ENCODE measurements around the gene METTL24.

The METTL24 gene

GRCh38 chr6:110328259-110328658 lies 29.9 kb downstream of the METTL24 start:
- peak in 1 of 2 donors; percentile 2 for DNase-seq
- H4K8ac ChIP-seq (ENCODE audit: low read depth, low read length): no peak overlapping the region
- H3K14ac ChIP-seq (ENCODE audit: low read length): peak overlapping the region; percentile 71
- no peak overlapping the region for H2AK5ac ChIP-seq (ENCODE audit: low read length)
- no peak overlapping the region for H3K23ac ChIP-seq (ENCODE audit: low read length)
- H3K79me1 ChIP-seq (ENCODE audit: low read length): peaks cover 44% of the 10 kb centered on the region
- no peaks in the 10 kb centered on the region for H3K9me3 ChIP-seq (ENCODE audit: insufficient read depth, low read depth, low read length)
- no peaks in the 10 kb centered on the region for H3K36me3 ChIP-seq (ENCODE audit: control insufficient read depth in 1 of 2, insufficient read depth in 2 of 2, low read length in 2 of 2)
- H4K91ac ChIP-seq (ENCODE audit: low read depth, low read length): peak overlapping the region; percentile 97
- H3K27ac ChIP-seq (ENCODE audit: low read depth, low read length): peak overlapping the region; percentile 62
- H2AFZ ChIP-seq (ENCODE audit: insufficient read depth, low read length, poor library complexity): no peak overlapping the region
- no peak overlapping the region for H3K18ac ChIP-seq (ENCODE audit: low read length)
- peak overlapping the region; percentile 42 for H2BK5ac ChIP-seq (ENCODE audit: low read depth, low read length, poor library complexity)
- peaks cover 9% of the 10 kb centered on the region for H3K79me2 ChIP-seq (ENCODE audit: control insufficient read depth, insufficient read depth, low read length, poor library complexity)
- H2BK12ac ChIP-seq (ENCODE audit: low read length): no peak overlapping the region
- peaks cover 25 to 38% of the 10 kb centered on the region in 2 experiments for H3K4me1 ChIP-seq (ENCODE audit: control insufficient read depth in 1 of 2, insufficient read depth in 2 of 2, low read length in 2 of 2)
- no peak overlapping the region for H4K12ac ChIP-seq (ENCODE audit: low read depth, low read length)
- H2BK120ac ChIP-seq (ENCODE audit: insufficient read depth, low read length, poor library complexity): peak overlapping the region; percentile 92
- no peak overlapping the region for H3K4ac ChIP-seq (ENCODE audit: low read depth, low read length)
- H3K4me2 ChIP-seq (ENCODE audit: low read length): no peak overlapping the region
- H3K27me3 ChIP-seq (ENCODE audit: insufficient read depth, low read length): no peaks in the 10 kb centered on the region
- no CpG with 5 or more reads among the region's 2 CpGs for whole genome bisulfite sequencing (ENCODE audit: extremely low coverage, insufficient coverage, insufficient read length)
- no peak overlapping the region for H3K9ac ChIP-seq (ENCODE audit: low read length)
- no peak overlapping the region for H3K4me3 ChIP-seq (ENCODE audit: low read depth, low read length)

- Histone ChIP-seq H3K27me3 (ENCODE audit: insufficient read depth, low read length) (no peaks in the 10 kb centered on the region), H2BK12ac (ENCODE audit: low read length) (no peak overlapping the region), H3K4ac (ENCODE audit: low read depth, low read length) (no peak overlapping the region), H3K79me1 (ENCODE audit: low read length) (peaks cover 39% of the 10 kb centered on the region), H2BK5ac (ENCODE audit: low read depth, low read length, poor library complexity) (no peak overlapping the region), H2AFZ (ENCODE audit: insufficient read depth, low read length, poor library complexity) (no peak overlapping the region), H2BK120ac (ENCODE audit: insufficient read depth, low read length, poor library complexity) (no peak overlapping the region), H3K4me1 (ENCODE audit: control insufficient read depth in 1 of 2, insufficient read depth in 2 of 2, low read length in 2 of 2) (peaks cover 32 to 40% of the 10 kb centered on the region in 2 experiments), H2AK5ac (ENCODE audit: low read length) (no peak overlapping the region), H4K91ac (ENCODE audit: low read depth, low read length) (no peak overlapping the region), H4K12ac (ENCODE audit: low read depth, low read length) (no peak overlapping the region), H3K23ac (ENCODE audit: low read length) (no peak overlapping the region), H3K9ac (ENCODE audit: low read length) (no peak overlapping the region), H3K9me3 (ENCODE audit: insufficient read depth, low read depth, low read length) (no peaks in the 10 kb centered on the region), H3K4me3 (ENCODE audit: low read depth, low read length) (no peak overlapping the region), H3K27ac (ENCODE audit: low read depth, low read length) (peak overlapping the region; percentile 19), H3K14ac (ENCODE audit: low read length) (no peak overlapping the region), H4K8ac (ENCODE audit: low read depth, low read length) (no peak overlapping the region), H3K4me2 (ENCODE audit: low read length) (no peak overlapping the region), H3K18ac (ENCODE audit: low read length) (no peak overlapping the region), H3K36me3 (ENCODE audit: control insufficient read depth in 1 of 2, insufficient read depth in 2 of 2, low read length in 2 of 2) (no peaks in the 10 kb centered on the region), H3K79me2 (ENCODE audit: control insufficient read depth, insufficient read depth, low read length, poor library complexity) (peaks cover 7% of the 10 kb centered on the region)
- WGBS (ENCODE audit: extremely low coverage, insufficient coverage, insufficient read length): no CpG with 5 or more reads among the region's 3 CpGs
- no peak for DNase-seq
These were observed 30.8 kb downstream of the METTL24 start for GRCh38 chr6:110327391-110327790.

- H3K4me2 ChIP-seq (ENCODE audit: low read length): no peak overlapping the region
- peak overlapping the region; percentile 95 for H2BK120ac ChIP-seq (ENCODE audit: insufficient read depth, low read length, poor library complexity)
- H3K18ac ChIP-seq (ENCODE audit: low read length): peak overlapping the region; percentile 90
- H4K91ac ChIP-seq (ENCODE audit: low read depth, low read length): peak overlapping the region; percentile 91
- peaks cover 36 to 45% of the 10 kb centered on the region in 2 experiments for H3K4me1 ChIP-seq (ENCODE audit: control insufficient read depth in 1 of 2, insufficient read depth in 2 of 2, low read length in 2 of 2)
- no peak overlapping the region for H4K12ac ChIP-seq (ENCODE audit: low read depth, low read length)
- H3K4me3 ChIP-seq (ENCODE audit: low read depth, low read length): no peak overlapping the region
- no peaks in the 10 kb centered on the region for H3K27me3 ChIP-seq (ENCODE audit: insufficient read depth, low read length)
- H2BK12ac ChIP-seq (ENCODE audit: low read length): peak overlapping the region; percentile 99
- H3K9ac ChIP-seq (ENCODE audit: low read length): no peak overlapping the region
- peak overlapping the region; percentile 85 for H3K14ac ChIP-seq (ENCODE audit: low read length)
- H2BK5ac ChIP-seq (ENCODE audit: low read depth, low read length, poor library complexity): no peak overlapping the region
- peak overlapping the region; percentile 47 for H4K8ac ChIP-seq (ENCODE audit: low read depth, low read length)
- H3K27ac ChIP-seq (ENCODE audit: low read depth, low read length): no peak overlapping the region
- no peak overlapping the region for H3K23ac ChIP-seq (ENCODE audit: low read length)
- no peak overlapping the region for H2AFZ ChIP-seq (ENCODE audit: insufficient read depth, low read length, poor library complexity)
- no CpG with 5 or more reads among the region's 2 CpGs for WGBS (ENCODE audit: extremely low coverage, insufficient coverage, insufficient read length)
- peaks cover 7% of the 10 kb centered on the region for H3K79me2 ChIP-seq (ENCODE audit: control insufficient read depth, insufficient read depth, low read length, poor library complexity)
- H3K4ac ChIP-seq (ENCODE audit: low read depth, low read length): peak overlapping the region; percentile 75
- no peak for DNase-seq
- peaks cover 38% of the 10 kb centered on the region for H3K79me1 ChIP-seq (ENCODE audit: low read length)
- H2AK5ac ChIP-seq (ENCODE audit: low read length): peak overlapping the region; percentile 85
- H3K9me3 ChIP-seq (ENCODE audit: insufficient read depth, low read depth, low read length): no peaks in the 10 kb centered on the region
- no peaks in the 10 kb centered on the region for H3K36me3 ChIP-seq (ENCODE audit: control insufficient read depth in 1 of 2, insufficient read depth in 2 of 2, low read length in 2 of 2)
These were observed 31.5 kb downstream of the METTL24 start for GRCh38 chr6:110326609-110327008.

DNA sequence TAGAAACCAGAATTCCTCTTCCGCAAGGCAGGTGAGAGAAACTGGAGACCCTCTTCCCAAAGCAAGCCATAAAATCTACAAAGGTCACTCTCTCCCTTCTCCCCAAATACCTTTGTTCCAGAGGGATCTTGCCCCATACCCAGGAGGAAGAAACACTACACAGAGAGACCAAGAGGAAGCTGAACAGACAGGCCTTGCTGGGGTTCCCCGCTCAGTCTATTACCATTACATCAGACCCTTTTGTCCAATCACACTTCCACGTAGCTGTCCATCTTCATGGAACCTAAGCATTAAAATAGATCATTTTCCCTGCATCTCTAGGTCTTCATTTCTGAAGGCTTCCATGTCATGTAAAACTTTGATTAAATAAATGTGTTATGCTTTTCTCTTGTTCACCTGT lies 32.1 kb downstream of the METTL24 start:
- Histone ChIP-seq H3K27me3 (ENCODE audit: insufficient read depth, low read length) (no peaks in the 10 kb centered on the region), H3K27ac (ENCODE audit: low read depth, low read length) (no peak overlapping the region), H3K79me1 (ENCODE audit: low read length) (peaks cover 34% of the 10 kb centered on the region), H3K9me3 (ENCODE audit: insufficient read depth, low read depth, low read length) (no peaks in the 10 kb centered on the region), H2BK5ac (ENCODE audit: low read depth, low read length, poor library complexity) (no peak overlapping the region), H3K36me3 (ENCODE audit: control insufficient read depth in 1 of 2, insufficient read depth in 2 of 2, low read length in 2 of 2) (no peaks in the 10 kb centered on the region), H3K23ac (ENCODE audit: low read length) (no peak overlapping the region), H3K14ac (ENCODE audit: low read length) (peak overlapping the region; percentile 9), H4K12ac (ENCODE audit: low read depth, low read length) (no peak overlapping the region), H3K4me1 (ENCODE audit: control insufficient read depth in 1 of 2, insufficient read depth in 2 of 2, low read length in 2 of 2) (peaks cover 33 to 42% of the 10 kb centered on the region in 2 experiments), H2BK120ac (ENCODE audit: insufficient read depth, low read length, poor library complexity) (peak overlapping the region; percentile 56), H3K9ac (ENCODE audit: low read length) (no peak overlapping the region), H2AFZ (ENCODE audit: insufficient read depth, low read length, poor library complexity) (no peak overlapping the region), H2BK12ac (ENCODE audit: low read length) (peak overlapping the region; percentile 37), H3K79me2 (ENCODE audit: control insufficient read depth, insufficient read depth, low read length, poor library complexity) (peaks cover 7% of the 10 kb centered on the region), H3K4me3 (ENCODE audit: low read depth, low read length) (no peak overlapping the region), H3K4ac (ENCODE audit: low read depth, low read length) (peak overlapping the region; percentile 2), H2AK5ac (ENCODE audit: low read length) (peak overlapping the region; percentile 1), H3K4me2 (ENCODE audit: low read length) (no peak overlapping the region), H4K91ac (ENCODE audit: low read depth, low read length) (peak overlapping the region; percentile 58), H4K8ac (ENCODE audit: low read depth, low read length) (no peak overlapping the region), H3K18ac (ENCODE audit: low read length) (no peak overlapping the region)
- WGBS (ENCODE audit: extremely low coverage, insufficient coverage, insufficient read length): no CpG with 5 or more reads among the region's 3 CpGs
- DNase-seq: no peak
